GM19455 (cell line): Measurements from ENCODE around the gene TXNIP.

ENCODE experiments used
- ATAC-seq: cut with Tn5 transposase; IDR thresholded peaks from one replicate; pipeline ENCODE4 v1.9.1; 2021; ENCODE audit not compliant: unreplicated experiment

Gene TXNIP

GRCh38 chr1:145946477-145946986 lies 49.8 kb downstream of the TXNIP start:
- no peak for ATAC-seq

- ATAC-seq: no peak
Observed at GRCh38 chr1:145944532-145944931, 51.8 kb downstream of the TXNIP start.

- ATAC-seq: no peak
Observed at GRCh38 chr1:145942871-145943270, 53.5 kb downstream of the TXNIP start.
